Nephron (organoid): Measurements from ENCODE around the gene NRP1.
A peak's percentile ranks its signal among the peaks of the same experiment; 100 is the strongest.

ENCODE experiments used
- H3K27ac Mint-ChIP-seq, 3 experiments: 2 replicates each; pipeline ENCODE4 v1.8.0; 2020; ENCODE audit warnings: mixed read lengths in 3 of 3, mild to moderate bottlenecking in 2 of 3, moderate library complexity in 1 of 3
- H3K27me3 Mint-ChIP-seq: 2 replicates; pipeline ENCODE4 v1.8.0; 2021; ENCODE audit warnings: low read depth, mild to moderate bottlenecking, moderate library complexity, mixed read lengths
- H3K36me3 Mint-ChIP-seq: 2 replicates; pipeline ENCODE4 v1.8.0; 2020; ENCODE audit warnings: low read depth, mixed read lengths
- H3K4me1 Mint-ChIP-seq: 2 replicates; pipeline ENCODE4 v1.8.0; 2020; ENCODE audit warnings: mixed read lengths
- H3K4me3 Mint-ChIP-seq, 3 experiments: 2 replicates each; pipeline ENCODE4 v1.8.0; 2020; ENCODE audit warnings: mild to moderate bottlenecking in 3 of 3, mixed read lengths in 3 of 3, moderate library complexity in 2 of 3
- H3K9me3 Mint-ChIP-seq: 2 replicates; pipeline ENCODE4 v1.8.0; 2020; ENCODE audit warnings: mixed read lengths
- TF ChIP-seq, protein P1 (sequence below), 3 experiments: fragments of 200-600 bp; sonication (generic); IDR thresholded peaks; one replicate each; pipeline ENCODE4 v1.5.0; 2021; ENCODE audit warnings: antibody characterized with exemption in 3 of 3; ENCODE audit not compliant: unreplicated experiment in 3 of 3

NRP1 gene

DNA sequence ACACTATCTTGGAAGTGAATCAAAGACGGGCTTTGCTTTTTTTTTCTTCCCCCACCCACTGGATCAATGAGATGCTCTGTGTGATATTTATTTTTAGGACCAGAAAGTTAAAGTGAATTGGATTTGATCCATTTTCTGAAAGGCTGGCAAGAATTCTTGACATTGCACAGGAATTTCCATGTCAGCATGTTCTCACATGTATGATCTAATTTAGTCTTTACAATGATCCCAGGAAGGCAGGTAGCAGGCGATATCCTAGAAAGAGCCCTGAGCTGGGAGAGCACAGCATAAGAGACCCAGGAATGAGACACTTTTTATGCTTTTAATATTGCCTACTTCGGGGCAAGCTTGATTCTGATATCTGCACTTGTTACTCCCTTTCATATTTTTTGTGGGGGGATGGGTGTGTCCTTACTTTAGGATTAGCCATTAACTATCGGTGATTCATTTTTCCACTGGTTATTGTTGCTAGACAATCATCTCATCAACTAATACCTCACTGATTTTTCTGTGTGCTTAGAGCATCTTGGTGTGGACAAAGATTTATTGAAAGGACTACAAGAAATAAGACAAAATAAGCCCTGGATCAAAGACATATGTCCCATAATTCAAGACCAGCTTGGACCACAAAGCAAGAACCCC, 58.1 kb downstream of the NRP1 start:
- peaks cover 44% of the 10 kb centered on the region for H3K36me3 Mint-ChIP-seq
- H3K27me3 Mint-ChIP-seq = no peaks in the 10 kb centered on the region
- peaks cover 72% of the 10 kb centered on the region for H3K4me1 Mint-ChIP-seq
- no peaks in the 10 kb centered on the region for H3K9me3 Mint-ChIP-seq
- TF ChIP-seq, protein P1, sequence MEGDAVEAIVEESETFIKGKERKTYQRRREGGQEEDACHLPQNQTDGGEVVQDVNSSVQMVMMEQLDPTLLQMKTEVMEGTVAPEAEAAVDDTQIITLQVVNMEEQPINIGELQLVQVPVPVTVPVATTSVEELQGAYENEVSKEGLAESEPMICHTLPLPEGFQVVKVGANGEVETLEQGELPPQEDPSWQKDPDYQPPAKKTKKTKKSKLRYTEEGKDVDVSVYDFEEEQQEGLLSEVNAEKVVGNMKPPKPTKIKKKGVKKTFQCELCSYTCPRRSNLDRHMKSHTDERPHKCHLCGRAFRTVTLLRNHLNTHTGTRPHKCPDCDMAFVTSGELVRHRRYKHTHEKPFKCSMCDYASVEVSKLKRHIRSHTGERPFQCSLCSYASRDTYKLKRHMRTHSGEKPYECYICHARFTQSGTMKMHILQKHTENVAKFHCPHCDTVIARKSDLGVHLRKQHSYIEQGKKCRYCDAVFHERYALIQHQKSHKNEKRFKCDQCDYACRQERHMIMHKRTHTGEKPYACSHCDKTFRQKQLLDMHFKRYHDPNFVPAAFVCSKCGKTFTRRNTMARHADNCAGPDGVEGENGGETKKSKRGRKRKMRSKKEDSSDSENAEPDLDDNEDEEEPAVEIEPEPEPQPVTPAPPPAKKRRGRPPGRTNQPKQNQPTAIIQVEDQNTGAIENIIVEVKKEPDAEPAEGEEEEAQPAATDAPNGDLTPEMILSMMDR (IDR thresholded peaks at IDR 0.05; ENCODE audit: unreplicated experiment in 3 of 3) = no peak
- no peak overlapping the region for H3K4me3 Mint-ChIP-seq
- H3K27ac Mint-ChIP-seq = peak overlapping the region; percentile 6 to 51 (median 29)

DNA sequence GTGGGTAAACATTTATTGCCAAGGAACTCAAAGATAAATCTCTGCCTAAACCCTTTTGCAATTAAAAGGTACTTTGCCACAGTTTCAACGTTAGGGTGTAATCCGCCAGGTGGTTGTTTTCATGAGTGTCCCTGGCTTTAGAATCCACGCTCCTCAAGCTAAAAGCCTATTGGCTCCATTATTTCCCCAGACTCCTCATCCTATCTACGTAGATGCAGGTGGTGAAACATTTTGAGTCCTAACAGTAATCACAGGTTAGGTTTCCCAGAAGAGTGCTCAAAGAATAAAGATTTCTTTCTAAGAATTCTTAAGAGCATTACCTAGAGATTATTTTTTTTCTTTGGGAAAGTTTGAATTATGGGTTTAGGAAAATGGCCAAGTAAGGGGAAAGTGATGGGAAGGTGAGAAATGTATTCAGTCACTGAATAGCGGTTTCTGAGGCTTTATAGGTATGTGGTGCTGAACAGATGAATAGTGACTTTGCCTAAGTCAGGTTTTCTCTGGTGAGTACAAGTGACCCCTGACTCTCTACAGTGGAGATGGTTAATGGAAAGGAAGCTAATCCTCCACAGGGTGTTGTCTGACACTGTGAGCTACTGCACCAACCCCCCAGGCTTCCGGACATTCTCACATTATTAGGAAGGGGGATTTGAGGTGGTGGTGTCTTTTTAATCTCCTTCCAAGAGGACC, 60.2 kb downstream of the NRP1 start:
- peak overlapping the region; percentile 41 to 84 (median 43) for H3K27ac Mint-ChIP-seq
- H3K4me3 Mint-ChIP-seq = peak overlapping the region in 1 of 3 experiments; percentile 8
- H3K36me3 Mint-ChIP-seq = peaks cover 43% of the 10 kb centered on the region
- no peaks in the 10 kb centered on the region for H3K27me3 Mint-ChIP-seq
- TF ChIP-seq, protein P1 (IDR thresholded peaks at IDR 0.05; ENCODE audit: unreplicated experiment in 3 of 3) = no peak
- H3K4me1 Mint-ChIP-seq = peaks cover 61% of the 10 kb centered on the region
- H3K9me3 Mint-ChIP-seq = no peaks in the 10 kb centered on the region

DNA sequence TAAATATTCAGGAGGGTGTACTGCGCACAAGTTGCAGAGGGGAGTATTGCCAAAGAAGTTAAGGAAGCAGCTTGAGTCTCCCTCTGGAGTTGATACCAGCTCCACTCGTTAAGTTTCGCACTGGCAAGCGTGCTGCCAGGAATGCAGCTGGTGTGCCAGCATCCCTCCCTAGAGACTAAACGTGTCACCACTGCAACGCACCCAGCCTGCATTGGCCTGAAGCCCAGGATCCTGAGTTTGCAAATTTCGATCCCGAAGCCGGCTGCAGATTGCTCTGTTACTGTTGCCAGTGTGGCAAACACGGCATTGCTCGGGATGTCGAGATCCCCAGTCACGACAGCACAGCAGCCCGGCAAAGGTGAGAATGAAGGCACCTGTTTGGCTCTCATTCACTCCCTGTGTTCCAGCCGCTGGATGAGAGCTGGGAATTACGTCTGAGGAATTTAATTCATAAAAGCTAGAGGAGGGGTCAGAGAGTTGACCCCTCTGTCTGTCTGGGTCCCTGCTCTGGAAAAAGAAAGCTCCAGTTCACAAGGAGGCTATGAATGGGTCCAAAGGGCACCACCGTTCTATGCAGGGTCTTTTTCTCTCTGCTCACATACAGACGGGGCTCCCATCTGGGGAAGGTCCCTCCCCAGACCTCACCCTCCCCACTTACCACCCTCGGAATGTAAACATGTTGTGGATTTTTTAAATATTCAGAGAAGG, 61.0 kb downstream of the NRP1 start:
- peaks cover 53% of the 10 kb centered on the region for H3K4me1 Mint-ChIP-seq
- H3K9me3 Mint-ChIP-seq = no peaks in the 10 kb centered on the region
- no peaks in the 10 kb centered on the region for H3K27me3 Mint-ChIP-seq
- H3K27ac Mint-ChIP-seq = peak overlapping the region; percentile 43 to 84 (median 59)
- peak overlapping the region in 1 of 3 experiments; percentile 19 for H3K4me3 Mint-ChIP-seq
- TF ChIP-seq, protein P1 (IDR thresholded peaks at IDR 0.05; ENCODE audit: unreplicated experiment in 3 of 3) = no peak
- H3K36me3 Mint-ChIP-seq = peaks cover 44% of the 10 kb centered on the region

DNA sequence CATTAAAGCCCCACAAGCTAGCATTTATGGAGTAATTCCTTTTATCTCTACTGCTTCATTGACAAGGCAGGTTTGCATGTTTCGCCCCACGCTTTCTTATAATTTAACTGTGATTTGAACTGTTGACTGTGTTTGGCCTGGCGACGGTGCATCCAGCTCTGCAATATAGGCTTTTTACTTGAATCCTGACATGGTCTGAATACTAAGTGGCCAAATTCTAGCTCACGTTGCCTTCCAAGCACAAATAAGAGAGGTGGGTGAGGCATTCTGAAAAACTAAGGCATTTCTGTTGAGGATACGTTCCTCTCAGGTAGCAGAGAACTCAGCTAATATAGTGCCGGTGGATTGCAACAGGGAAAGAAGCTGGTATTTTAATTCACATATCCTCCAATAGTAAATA, 61.8 kb downstream of the NRP1 start:
- Mint-ChIP-seq H3K36me3 (peaks cover 46% of the 10 kb centered on the region), H3K27me3 (no peaks in the 10 kb centered on the region), H3K9me3 (no peaks in the 10 kb centered on the region), H3K4me3 (no peak overlapping the region), H3K4me1 (peaks cover 46% of the 10 kb centered on the region), H3K27ac (peak overlapping the region; percentile 43 to 84 (median 53))
- TF ChIP-seq, protein P1 (IDR thresholded peaks at IDR 0.05; ENCODE audit: unreplicated experiment in 3 of 3) = no peak

DNA sequence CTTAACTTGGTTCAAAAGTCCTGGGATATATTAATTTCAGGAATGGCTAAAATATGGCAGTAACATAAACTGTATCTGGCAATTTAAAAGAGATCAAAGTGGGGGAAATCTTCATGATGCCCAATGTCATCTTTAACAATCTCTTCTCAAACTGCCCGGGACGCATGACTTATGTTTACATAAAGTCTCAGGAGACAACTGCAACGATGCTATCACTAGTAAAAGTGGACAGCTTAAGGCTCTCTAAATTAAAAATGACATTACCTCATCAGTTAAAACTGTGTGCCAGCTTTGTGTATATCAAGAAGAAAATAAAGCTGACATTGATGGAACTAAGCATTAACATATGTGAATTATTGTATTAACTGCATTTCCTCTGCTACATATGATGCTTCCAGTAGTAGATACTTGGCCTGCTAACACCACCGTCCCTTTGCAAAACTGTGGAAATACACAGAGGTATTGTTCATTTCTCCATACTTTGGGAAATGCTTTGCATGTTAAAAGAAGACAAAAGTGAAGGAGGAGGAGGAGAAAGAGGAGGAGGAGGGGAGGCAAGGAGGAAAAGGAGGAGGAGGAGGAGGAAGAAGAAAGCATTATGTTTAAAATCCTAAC, 62.4 kb downstream of the NRP1 start:
- H3K27ac Mint-ChIP-seq = peak overlapping the region; percentile 43 to 84 (median 74)
- H3K27me3 Mint-ChIP-seq = no peaks in the 10 kb centered on the region
- peak overlapping the region in 1 of 3 experiments; percentile 25 for H3K4me3 Mint-ChIP-seq
- peaks cover 51% of the 10 kb centered on the region for H3K36me3 Mint-ChIP-seq
- H3K9me3 Mint-ChIP-seq = no peaks in the 10 kb centered on the region
- H3K4me1 Mint-ChIP-seq = peaks cover 45% of the 10 kb centered on the region
- TF ChIP-seq, protein P1 (IDR thresholded peaks at IDR 0.05; ENCODE audit: unreplicated experiment in 3 of 3) = no peak
